ENCODE measurements around the gene CACNA1H.

CACNA1H gene

GRCh38 chr16:1209081-1209480 is 56.2 kb downstream of the CACNA1H start:
- Histone ChIP-seq H3K4me2 (ENCODE audit: low read depth, low read length, poor library complexity, severe bottlenecking) (no peak overlapping the region), H4K20me1 (ENCODE audit: low read depth, low read length) (no peaks in the 10 kb centered on the region), H3K36me3 (ENCODE audit: low read length) (no peaks in the 10 kb centered on the region), H3K9me3 (ENCODE audit: insufficient read depth, low read length) (no peaks in the 10 kb centered on the region), H2AFZ (ENCODE audit: low read depth, low read length, severe bottlenecking) (no peak overlapping the region), H3K27me3 (ENCODE audit: low read length) (no peaks in the 10 kb centered on the region), H3F3A (ENCODE audit: insufficient read depth) (no peaks in the 10 kb centered on the region), H3K9me2 (replicated peaks; ENCODE audit: insufficient read depth, low read length) (no peaks in the 10 kb centered on the region), H3K79me2 (ENCODE audit: insufficient read depth, low read length) (no peaks in the 10 kb centered on the region), H3K27ac (ENCODE audit: low read depth, low read length) (no peak overlapping the region), H3K9ac (ENCODE audit: low read length) (no peak overlapping the region), H3K4me3 (ENCODE audit: insufficient read depth, low read length, poor library complexity, severe bottlenecking) (no peak overlapping the region)
- TF ChIP-seq CTCF (IDR thresholded peaks at IDR 0.05; ENCODE audit: insufficient read depth, low read length, poor library complexity, severe bottlenecking) (no peak), EZH2phosphoT487 (conservative IDR thresholded peaks at IDR 0.05; ENCODE audit: low read length) (no peak)

GRCh38 chr16:1210461-1210860 is 57.6 kb downstream of the CACNA1H start:
- H3K27me3 ChIP-seq (ENCODE audit: low read length) = no peaks in the 10 kb centered on the region
- no peak for TF ChIP-seq CTCF (IDR thresholded peaks at IDR 0.05; ENCODE audit: insufficient read depth, low read length, poor library complexity, severe bottlenecking)
- TF ChIP-seq EZH2phosphoT487 (conservative IDR thresholded peaks at IDR 0.05; ENCODE audit: low read length) = no peak

GRCh38 chr16:1211451-1212268 is 58.8 kb downstream of the CACNA1H start:
- Histone ChIP-seq H3K9me2 (replicated peaks; ENCODE audit: insufficient read depth, low read length) (no peaks in the 10 kb centered on the region), H3K4me2 (ENCODE audit: low read depth, low read length, poor library complexity, severe bottlenecking) (no peak overlapping the region), H3K9me3 (ENCODE audit: insufficient read depth, low read length) (no peaks in the 10 kb centered on the region), H3K36me3 (ENCODE audit: low read length) (no peaks in the 10 kb centered on the region), H3K9ac (ENCODE audit: low read length) (no peak overlapping the region), H3K79me2 (ENCODE audit: insufficient read depth, low read length) (no peaks in the 10 kb centered on the region), H2AFZ (ENCODE audit: low read depth, low read length, severe bottlenecking) (no peak overlapping the region), H4K20me1 (ENCODE audit: low read depth, low read length) (no peaks in the 10 kb centered on the region), H3K27ac (ENCODE audit: low read depth, low read length) (no peak overlapping the region), H3K4me3 (ENCODE audit: insufficient read depth, low read length, poor library complexity, severe bottlenecking) (no peak overlapping the region), H3F3A (ENCODE audit: insufficient read depth) (no peaks in the 10 kb centered on the region), H3K27me3 (ENCODE audit: low read length) (no peaks in the 10 kb centered on the region)
- TF ChIP-seq EZH2phosphoT487 (conservative IDR thresholded peaks at IDR 0.05; ENCODE audit: low read length) = no peak
- TF ChIP-seq CTCF (IDR thresholded peaks at IDR 0.05; ENCODE audit: insufficient read depth, low read length, poor library complexity, severe bottlenecking) = no peak

More at GRCh38 chr16:1210461-1210860, 57.6 kb downstream of the CACNA1H start:
- Histone ChIP-seq H2AFZ (ENCODE audit: low read depth, low read length, severe bottlenecking) (no peak overlapping the region), H3K36me3 (ENCODE audit: low read length) (no peaks in the 10 kb centered on the region), H3K9me2 (replicated peaks; ENCODE audit: insufficient read depth, low read length) (no peaks in the 10 kb centered on the region), H3K9ac (ENCODE audit: low read length) (no peak overlapping the region), H3F3A (ENCODE audit: insufficient read depth) (no peaks in the 10 kb centered on the region), H4K20me1 (ENCODE audit: low read depth, low read length) (no peaks in the 10 kb centered on the region), H3K79me2 (ENCODE audit: insufficient read depth, low read length) (no peaks in the 10 kb centered on the region), H3K4me2 (ENCODE audit: low read depth, low read length, poor library complexity, severe bottlenecking) (no peak overlapping the region), H3K27ac (ENCODE audit: low read depth, low read length) (no peak overlapping the region), H3K4me3 (ENCODE audit: insufficient read depth, low read length, poor library complexity, severe bottlenecking) (no peak overlapping the region), H3K9me3 (ENCODE audit: insufficient read depth, low read length) (no peaks in the 10 kb centered on the region)

Measured in SU-DHL-6 (cell line).